ENCODE measurements around the gene DUSP2.

The DUSP2 gene

DNA sequence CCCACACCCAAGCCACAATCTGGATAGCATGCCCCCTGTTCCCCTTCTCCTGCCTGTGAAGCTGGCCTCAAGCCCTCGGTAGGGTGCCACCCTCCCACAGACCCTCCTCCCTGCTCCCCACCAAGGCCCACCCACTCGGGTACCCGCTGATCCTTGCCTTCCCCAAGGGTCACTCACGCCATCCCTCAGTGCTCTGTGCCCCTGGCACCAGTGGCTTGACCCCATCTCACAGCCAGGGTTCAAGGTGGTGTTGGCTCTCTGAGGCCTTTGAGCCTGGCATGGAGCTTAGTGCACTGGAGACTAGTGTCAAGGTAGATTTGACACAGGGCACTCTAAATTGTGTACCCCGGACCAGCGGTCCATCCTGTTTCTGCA is 40.8 kb downstream of the DUSP2 start:
- H3K9me3 ChIP-seq (ENCODE audit: low read length), result peaks cover 5% of the 10 kb centered on the region; the same call in 1 of the 2 replicates
- H3K4me2 ChIP-seq (ENCODE audit: low read length), result no peak overlapping the region
- TF ChIP-seq, protein P1, sequence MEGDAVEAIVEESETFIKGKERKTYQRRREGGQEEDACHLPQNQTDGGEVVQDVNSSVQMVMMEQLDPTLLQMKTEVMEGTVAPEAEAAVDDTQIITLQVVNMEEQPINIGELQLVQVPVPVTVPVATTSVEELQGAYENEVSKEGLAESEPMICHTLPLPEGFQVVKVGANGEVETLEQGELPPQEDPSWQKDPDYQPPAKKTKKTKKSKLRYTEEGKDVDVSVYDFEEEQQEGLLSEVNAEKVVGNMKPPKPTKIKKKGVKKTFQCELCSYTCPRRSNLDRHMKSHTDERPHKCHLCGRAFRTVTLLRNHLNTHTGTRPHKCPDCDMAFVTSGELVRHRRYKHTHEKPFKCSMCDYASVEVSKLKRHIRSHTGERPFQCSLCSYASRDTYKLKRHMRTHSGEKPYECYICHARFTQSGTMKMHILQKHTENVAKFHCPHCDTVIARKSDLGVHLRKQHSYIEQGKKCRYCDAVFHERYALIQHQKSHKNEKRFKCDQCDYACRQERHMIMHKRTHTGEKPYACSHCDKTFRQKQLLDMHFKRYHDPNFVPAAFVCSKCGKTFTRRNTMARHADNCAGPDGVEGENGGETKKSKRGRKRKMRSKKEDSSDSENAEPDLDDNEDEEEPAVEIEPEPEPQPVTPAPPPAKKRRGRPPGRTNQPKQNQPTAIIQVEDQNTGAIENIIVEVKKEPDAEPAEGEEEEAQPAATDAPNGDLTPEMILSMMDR (IDR thresholded peaks at IDR 0.05; ENCODE audit: low read length), result no peak
- no peak for TF ChIP-seq EZH2 (IDR thresholded peaks at IDR 0.05; ENCODE audit: borderline replicate concordance, low read length)
- H3K4me3 ChIP-seq (ENCODE audit: low read depth, low read length, poor library complexity, severe bottlenecking), result no peak overlapping the region
- H3K36me3 ChIP-seq (ENCODE audit: insufficient read depth, low read length), result no peaks in the 10 kb centered on the region; the same call in 1 of the 2 replicates
- no peaks in the 10 kb centered on the region for H4K20me1 ChIP-seq (ENCODE audit: insufficient read depth, low read length)
- H3F3A ChIP-seq (ENCODE audit: insufficient read depth, low read length), result no peaks in the 10 kb centered on the region
- no peaks in the 10 kb centered on the region for H3K4me1 ChIP-seq (ENCODE audit: insufficient read depth, low read length, severe bottlenecking)
- no peak overlapping the region for H2AFZ ChIP-seq (ENCODE audit: low read length)
- no peaks in the 10 kb centered on the region for H3K79me2 ChIP-seq (ENCODE audit: insufficient read depth, low read length)
- H3K27ac ChIP-seq (ENCODE audit: low read depth, low read length, poor library complexity, severe bottlenecking), result no peak overlapping the region
- H3K27me3 ChIP-seq (ENCODE audit: insufficient read depth, low read length), result peaks cover 22% of the 10 kb centered on the region; the same call in 1 of the 2 replicates
- no peaks in the 10 kb centered on the region for H3K9me2 ChIP-seq (ENCODE audit: low read depth, low read length)
- no peak overlapping the region for H3K9ac ChIP-seq (ENCODE audit: low read length)

DNA sequence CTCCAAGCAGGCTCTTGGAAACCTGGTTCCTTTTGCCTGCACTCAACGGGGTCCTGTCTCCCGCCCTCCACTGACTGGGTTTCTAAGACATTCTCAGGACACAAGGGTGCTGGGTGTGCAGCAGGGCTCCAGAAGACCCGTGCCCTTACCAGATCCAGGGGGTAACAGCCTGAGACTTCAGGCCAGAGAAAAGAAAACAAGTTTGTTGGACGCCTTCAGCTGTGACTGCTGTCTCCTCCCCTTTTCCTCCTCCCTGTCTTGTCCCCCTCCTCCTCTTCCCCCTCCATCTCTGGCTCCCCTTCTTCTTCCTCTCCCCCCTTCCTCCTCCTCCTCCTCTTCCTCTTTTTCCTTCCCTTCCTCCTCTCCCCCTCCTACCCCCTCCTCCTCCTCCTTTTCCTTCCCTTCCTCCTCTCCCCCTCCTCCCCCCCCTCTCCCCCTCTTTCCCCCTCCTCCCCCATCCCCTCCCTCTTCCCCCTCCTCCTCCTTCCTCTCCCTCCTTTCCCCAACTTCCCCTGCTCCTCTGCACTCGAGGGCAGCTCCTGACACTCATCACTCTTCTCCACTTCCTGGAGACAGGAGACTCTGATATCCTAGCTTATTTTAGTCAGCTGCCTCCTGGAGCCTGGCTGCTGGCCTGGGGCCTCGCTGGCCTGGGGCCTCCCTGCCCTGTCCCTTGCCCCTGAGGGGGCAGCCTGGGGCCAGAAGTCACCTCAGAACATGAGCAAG is 41.3 kb downstream of the DUSP2 start:
- Histone ChIP-seq H3K9ac (ENCODE audit: low read length) (no peak overlapping the region), H3F3A (ENCODE audit: insufficient read depth, low read length) (no peaks in the 10 kb centered on the region), H3K4me3 (ENCODE audit: low read depth, low read length, poor library complexity, severe bottlenecking) (no peak overlapping the region), H3K4me2 (ENCODE audit: low read length) (no peak overlapping the region), H3K9me3 (ENCODE audit: low read length) (peaks cover 5% of the 10 kb centered on the region; the same call in 1 of the 2 replicates), H3K9me2 (ENCODE audit: low read depth, low read length) (no peaks in the 10 kb centered on the region), H3K36me3 (ENCODE audit: insufficient read depth, low read length) (no peaks in the 10 kb centered on the region; the same call in 1 of the 2 replicates), H2AFZ (ENCODE audit: low read length) (no peak overlapping the region), H3K27ac (ENCODE audit: low read depth, low read length, poor library complexity, severe bottlenecking) (no peak overlapping the region), H3K27me3 (ENCODE audit: insufficient read depth, low read length) (peaks cover 22% of the 10 kb centered on the region; the same call in 1 of the 2 replicates), H4K20me1 (ENCODE audit: insufficient read depth, low read length) (no peaks in the 10 kb centered on the region), H3K4me1 (ENCODE audit: insufficient read depth, low read length, severe bottlenecking) (no peaks in the 10 kb centered on the region), H3K79me2 (ENCODE audit: insufficient read depth, low read length) (no peaks in the 10 kb centered on the region)
- no peak for TF ChIP-seq EZH2 (IDR thresholded peaks at IDR 0.05; ENCODE audit: borderline replicate concordance, low read length)
- TF ChIP-seq, protein P1 (IDR thresholded peaks at IDR 0.05; ENCODE audit: low read length), result no peak

DNA sequence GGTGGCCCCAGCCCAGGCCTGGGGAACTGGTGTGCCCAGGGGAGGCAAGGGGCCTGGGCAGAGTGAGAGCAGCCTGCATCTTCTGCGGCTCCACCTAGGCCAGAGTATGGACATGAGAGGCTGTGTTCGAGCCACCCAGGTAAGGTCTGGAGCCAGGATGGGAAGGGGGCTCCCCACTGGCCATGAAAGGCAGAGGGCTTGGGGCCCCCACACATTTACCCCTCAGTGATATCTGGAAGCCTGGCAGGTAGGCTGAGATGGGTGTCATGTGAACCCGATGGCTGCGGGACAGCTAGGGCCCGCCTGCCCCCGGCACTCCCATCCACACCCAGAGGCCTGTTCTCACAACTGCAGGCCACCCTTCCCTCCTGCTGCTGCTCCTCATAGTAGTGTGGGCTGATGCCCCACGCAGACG is 42.0 kb downstream of the DUSP2 start:
- Histone ChIP-seq H3K36me3 (ENCODE audit: insufficient read depth, low read length) (no peaks in the 10 kb centered on the region; the same call in 1 of the 2 replicates), H3F3A (ENCODE audit: insufficient read depth, low read length) (no peaks in the 10 kb centered on the region), H3K9me2 (ENCODE audit: low read depth, low read length) (no peaks in the 10 kb centered on the region), H3K4me2 (ENCODE audit: low read length) (no peak overlapping the region), H3K79me2 (ENCODE audit: insufficient read depth, low read length) (no peaks in the 10 kb centered on the region), H2AFZ (ENCODE audit: low read length) (no peak overlapping the region), H3K9me3 (ENCODE audit: low read length) (peaks cover 5% of the 10 kb centered on the region; the same call in 1 of the 2 replicates), H3K27ac (ENCODE audit: low read depth, low read length, poor library complexity, severe bottlenecking) (no peak overlapping the region), H4K20me1 (ENCODE audit: insufficient read depth, low read length) (no peaks in the 10 kb centered on the region), H3K27me3 (ENCODE audit: insufficient read depth, low read length) (peaks cover 22% of the 10 kb centered on the region; the same call in 1 of the 2 replicates), H3K9ac (ENCODE audit: low read length) (no peak overlapping the region), H3K4me1 (ENCODE audit: insufficient read depth, low read length, severe bottlenecking) (no peaks in the 10 kb centered on the region), H3K4me3 (ENCODE audit: low read depth, low read length, poor library complexity, severe bottlenecking) (no peak overlapping the region)
- no peak for TF ChIP-seq EZH2 (IDR thresholded peaks at IDR 0.05; ENCODE audit: borderline replicate concordance, low read length)
- TF ChIP-seq, protein P1 (IDR thresholded peaks at IDR 0.05; ENCODE audit: low read length), result no peak

Measured in OCI-LY1 (cell line).